Measurements from ENCODE around the gene ROBO1. TPM values are rescaled to one million over a fixed set of nuclear protein-coding genes. Genes with fewer than 3 reads are reported as not detected.

ROBO1 gene
- total and polyA plus RNA-seq, 2 of the 8 experiments (the other 6 are each of a cell fraction or from before 2014, with no cell fraction given), result 51.4 to 91.0 TPM

- TF ChIP-seq CHD7 (IDR thresholded peaks at IDR 0.05; ENCODE audit: insufficient replicate concordance, low read length) (peak; percentile 53), CBX5 (IDR thresholded peaks at IDR 0.05; ENCODE audit: low read depth, low read length) (no peak), SIX5 (IDR thresholded peaks at IDR 0.05; ENCODE audit: low read depth, low read length) (peak; percentile 33; the same call in 1 of the 2 replicates), CREB1 (IDR thresholded peaks at IDR 0.05) (no peak), CTBP2 (IDR thresholded peaks at IDR 0.05; ENCODE audit: borderline replicate concordance, insufficient read depth, insufficient read length, low read length) (no peak), TAF7 (optimal IDR thresholded peaks at IDR 0.05; ENCODE audit: borderline replicate concordance, low read depth, low read length) (no peak), SP1 (IDR thresholded peaks at IDR 0.05; ENCODE audit: low read depth, low read length) (peak; percentile 96), RXRA (IDR thresholded peaks at IDR 0.05; ENCODE audit: insufficient read depth, low read depth, low read length) (no peak)
Measured at GRCh38 chr3:78994174-78995027, 773.4 kb downstream of the ROBO1 start (continued).
